Measurements from ENCODE around the gene UBTF.

UBTF gene

GRCh38 chr17:44212507-44213402 lies 6.7 kb downstream of the UBTF start:
- no peak for DNase-seq

GRCh38 chr17:44211281-44212265 lies 7.9 kb downstream of the UBTF start:
- no peak for DNase-seq

DNA sequence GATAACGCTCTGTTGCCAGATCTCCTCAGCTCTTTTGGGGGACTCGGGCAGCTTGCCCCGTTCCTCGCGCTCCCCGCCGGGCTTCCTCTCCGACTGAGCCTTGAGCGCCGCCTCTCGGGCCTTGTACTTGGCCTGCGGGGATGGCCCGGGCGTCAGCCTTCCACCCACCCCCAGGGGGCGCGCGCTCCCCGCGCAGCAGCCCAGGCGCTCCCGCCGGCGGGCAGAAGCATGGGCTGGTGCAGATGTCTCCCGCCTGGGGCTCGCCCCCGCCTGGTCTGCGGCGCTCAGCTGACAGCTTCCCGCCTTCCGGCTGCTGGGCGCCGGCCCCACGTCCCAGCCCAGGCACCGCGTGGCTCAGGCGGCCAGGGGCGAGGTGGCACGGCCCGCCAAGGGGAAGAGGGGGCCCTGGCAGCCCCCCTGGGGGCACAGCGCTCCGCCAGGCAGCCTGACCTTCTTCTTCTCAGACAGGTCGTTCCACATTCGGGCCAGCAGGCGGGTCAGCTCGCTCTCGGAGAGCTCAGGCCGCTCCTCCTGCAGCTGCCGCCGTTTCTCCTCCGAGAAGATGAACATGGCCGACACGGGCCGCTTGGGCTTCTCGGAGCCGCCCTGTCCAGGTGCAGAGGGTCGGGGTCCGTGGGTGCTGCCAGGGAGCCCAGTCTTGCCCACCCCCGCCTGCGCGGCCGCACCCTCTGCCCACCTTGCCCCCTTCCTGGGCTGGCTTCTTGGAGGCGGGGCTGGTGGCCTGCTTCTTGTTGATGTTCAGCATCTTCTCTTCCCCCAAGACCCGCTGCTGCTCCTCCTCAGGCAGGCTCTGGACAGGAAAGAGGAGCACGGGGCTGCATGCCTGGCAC lies 8.9 kb downstream of the UBTF start:
- DNase-seq, result peak; percentile 75

GRCh38 chr17:44209786-44210341 lies 9.6 kb downstream of the UBTF start:
- no peak for DNase-seq

DNA sequence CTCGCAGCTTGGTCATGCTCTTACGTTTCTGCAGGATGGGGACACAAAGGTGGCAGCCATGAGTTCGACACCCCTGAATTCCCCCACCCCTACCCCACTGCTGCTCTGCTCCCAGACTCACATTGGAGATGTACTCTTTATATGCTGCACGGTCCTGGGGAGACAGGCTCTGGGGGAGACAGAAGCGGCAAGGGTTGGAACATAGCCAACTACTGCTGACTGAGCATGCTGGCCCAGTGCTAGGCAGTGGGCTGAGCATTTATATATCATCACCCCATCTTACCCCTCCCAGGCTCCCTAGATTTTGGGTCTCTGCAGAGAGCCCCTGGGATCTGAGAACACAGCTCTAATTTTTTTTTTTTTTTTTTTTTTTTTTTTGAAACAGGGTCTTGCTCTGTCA lies 11.7 kb downstream of the UBTF start:
- no peak for DNase-seq

- DNase-seq, result no peak
These were observed 12.2 kb downstream of the UBTF start for GRCh38 chr17:44207319-44207718.

- DNase-seq, result no peak
These were observed 12.7 kb downstream of the UBTF start for GRCh38 chr17:44206825-44207155.

GRCh38 chr17:44205962-44206824 lies 13.3 kb downstream of the UBTF start:
- DNase-seq, result no peak

GRCh38 chr17:44204441-44204882 lies 15.0 kb downstream of the UBTF start:
- DNase-seq, result no peak

GRCh38 chr17:44203731-44204440 lies 15.6 kb downstream of the UBTF start:
- peak; percentile 33 for DNase-seq

DNA sequence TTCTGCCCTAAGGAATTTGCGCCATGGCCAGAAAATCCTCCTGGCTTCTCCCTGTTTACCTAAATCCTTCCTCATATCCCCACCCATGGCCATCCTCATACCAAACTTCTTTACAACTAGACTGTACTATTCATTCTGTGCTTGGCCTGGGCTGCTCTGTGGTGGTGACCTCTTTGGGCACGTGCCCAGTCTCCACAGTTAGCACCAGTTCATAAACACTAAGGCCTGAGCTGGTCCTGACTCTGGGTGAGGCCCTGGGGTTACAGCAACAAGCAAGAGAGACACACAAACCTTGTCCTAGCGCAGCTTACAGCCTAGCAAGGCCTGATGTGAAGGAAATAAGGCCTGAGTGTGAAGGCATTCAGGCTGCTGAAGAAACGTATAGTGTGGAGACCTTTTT lies 16.7 kb downstream of the UBTF start:
- DNase-seq, result no peak

DNA sequence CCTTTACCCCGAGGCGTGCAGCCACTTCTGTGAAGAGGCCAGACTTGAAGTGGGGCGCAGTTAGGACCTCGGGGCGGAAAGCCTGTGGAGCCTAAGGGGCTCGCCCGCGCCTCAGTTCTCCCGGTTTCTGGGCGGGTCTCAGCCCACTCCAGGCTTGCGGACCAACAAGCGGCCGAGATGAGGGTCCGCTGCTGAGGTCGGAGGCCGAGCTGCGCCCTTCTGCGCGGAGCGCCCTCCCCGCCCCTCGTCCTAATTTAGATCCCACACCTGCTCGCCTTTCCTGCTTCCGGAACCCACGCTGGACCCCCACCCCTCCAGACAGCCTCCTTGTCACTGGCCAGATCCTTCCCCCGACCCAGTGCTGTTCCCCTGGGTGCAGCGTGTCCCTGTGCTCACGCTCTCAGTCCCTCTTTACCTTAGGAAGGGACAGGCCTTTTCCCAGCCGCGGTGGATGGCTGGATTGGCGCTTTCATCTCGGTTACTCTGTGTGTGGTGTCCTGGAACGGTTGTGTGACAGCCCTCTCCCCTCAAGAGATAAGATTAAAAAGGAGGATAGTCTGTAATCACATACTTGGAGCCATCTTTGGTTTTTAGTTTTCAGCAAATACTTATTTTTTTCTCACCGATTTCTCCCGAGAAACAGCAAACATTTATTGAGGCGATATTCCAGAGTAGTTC lies 18.9 kb downstream of the UBTF start:
- no peak for DNase-seq

- DNase-seq, result peak; percentile 95
These were observed 19.7 kb downstream of the UBTF start, which contains the start of gene ATXN7L3 for GRCh38 chr17:44199553-44200477. TSS of gene ATXN7L3 (minus strand) at chr17:44199884. CDS start at chr17:44198070, 1,814 bp downstream.

DNA sequence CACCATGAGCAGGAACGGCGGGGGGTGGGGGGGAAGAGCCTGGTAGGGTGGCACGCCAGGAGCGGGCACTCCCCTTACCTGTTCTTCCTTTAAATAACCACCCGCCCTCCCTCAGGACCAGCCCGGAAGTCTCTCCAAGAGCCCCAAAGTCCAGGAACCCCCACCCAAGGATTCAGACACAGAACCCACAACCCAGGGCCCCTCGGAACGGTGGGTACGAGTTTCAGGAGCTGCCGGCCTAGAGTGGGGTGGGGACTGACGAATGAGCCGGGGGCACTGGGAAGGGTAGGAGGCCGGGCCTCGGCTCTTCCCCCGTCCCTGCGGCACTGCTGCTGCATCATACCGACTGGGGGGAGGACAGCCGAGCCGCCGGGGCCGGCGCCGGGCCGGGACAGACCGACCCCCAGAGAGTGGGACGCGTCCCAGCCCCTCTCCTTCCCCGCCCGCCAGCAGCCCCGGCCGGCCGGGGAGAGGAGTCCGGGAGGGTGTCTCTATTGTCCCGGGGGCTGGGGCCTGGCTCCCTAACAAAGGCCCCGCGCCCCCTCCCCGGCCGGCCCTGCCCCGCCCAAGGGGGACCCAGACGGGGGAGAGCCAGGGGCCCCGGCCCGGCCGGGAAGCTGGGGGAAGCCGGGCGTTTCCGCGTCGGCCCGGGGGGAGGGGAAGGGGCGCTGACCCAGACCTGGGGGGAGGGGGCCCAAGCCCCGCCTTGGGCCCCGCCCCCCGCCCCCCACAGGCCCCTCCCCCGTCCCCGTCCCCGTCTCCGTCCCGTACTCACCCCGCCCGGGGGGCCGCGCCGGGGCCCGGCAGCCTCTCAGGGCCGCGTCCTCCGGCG lies 20.5 kb downstream of the UBTF start:
- DNase-seq, result no peak

DNA sequence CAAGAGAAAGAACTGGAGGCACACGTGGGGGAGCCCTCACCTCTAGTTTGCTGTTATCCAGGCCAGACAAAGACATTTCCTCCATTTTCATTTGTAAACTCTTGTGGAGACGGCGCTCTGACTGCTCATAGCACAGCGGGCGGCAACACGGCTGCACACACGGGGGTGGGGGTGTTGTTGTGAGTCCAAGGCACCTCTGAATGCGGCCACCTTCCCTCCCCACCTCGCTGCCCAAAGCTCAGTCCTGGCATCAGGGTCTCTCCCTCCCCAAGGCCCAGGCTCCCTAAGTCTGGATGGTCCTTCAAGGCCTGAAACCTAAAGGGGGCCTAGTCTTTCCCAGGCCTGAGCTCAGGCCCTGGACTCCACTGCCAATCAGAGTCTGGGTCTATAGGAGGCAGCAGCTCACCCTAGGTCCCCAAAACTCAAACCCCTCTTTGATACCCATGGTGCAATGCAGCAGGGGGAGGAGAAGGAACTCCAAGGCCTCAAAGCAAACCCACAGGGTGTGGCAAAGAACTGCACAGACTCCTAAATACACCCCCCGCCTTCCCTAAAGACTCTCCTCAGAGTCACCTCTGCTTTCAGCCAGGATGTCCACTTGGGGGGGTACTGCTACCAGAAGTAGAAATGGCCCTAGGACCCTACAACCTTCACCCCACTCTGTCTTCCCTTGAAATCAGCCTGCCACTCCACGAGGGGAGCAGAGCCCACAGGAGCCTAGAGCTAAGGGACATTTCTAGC lies 21.3 kb downstream of the UBTF start:
- no peak for DNase-seq

DNA sequence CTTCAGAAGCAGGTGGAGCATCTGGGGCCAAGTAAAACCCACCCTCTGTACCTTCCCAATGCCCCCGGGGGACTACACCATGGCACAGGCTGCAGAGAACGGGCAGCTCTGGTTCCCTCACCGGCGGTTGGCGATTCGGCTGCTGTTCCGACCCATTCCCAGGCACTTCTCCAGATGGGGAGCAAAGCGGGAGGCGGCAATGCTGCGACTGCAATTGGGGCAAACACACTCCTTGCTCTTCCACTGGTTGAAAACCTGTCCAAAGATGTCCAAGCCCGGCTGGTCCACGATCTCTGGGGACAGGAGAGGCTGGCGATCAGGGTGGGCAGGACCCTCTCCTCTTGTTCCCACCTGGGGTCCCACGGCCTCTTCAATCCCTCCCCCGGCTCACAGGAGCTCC lies 22.4 kb downstream of the UBTF start:
- no peak for DNase-seq
